ENCODE measurements around the gene SLC13A1. TPM values are rescaled to one million over a fixed set of nuclear protein-coding genes. Genes with fewer than 3 reads are reported as not detected.

The SLC13A1 gene
- total RNA-seq, 4 donors from 2014 or later = 0.11 TPM; not detected in 3

GRCh38 chr7:123131140-123131539, 68.6 kb downstream of the SLC13A1 start:
- H3K9me3 ChIP-seq = no peaks in the 10 kb centered on the region
- H3K36me3 ChIP-seq = no peaks in the 10 kb centered on the region
- intact Hi-C loops (cut with DNase I) = no loop called here
- WGBS = 83% methylated on average over 1 of the region's 1 CpG
- no peak overlapping the region for H3K27ac ChIP-seq (replicated peaks in 1 of 4)
- no peak for DNase-seq (ENCODE audit: extremely low spot score)
- H3K27me3 ChIP-seq = no peaks in the 10 kb centered on the region
- no peak for TF ChIP-seq CTCF (IDR thresholded peaks at IDR 0.05)
- TF ChIP-seq POLR2A (IDR thresholded peaks at IDR 0.05; ENCODE audit: low read depth) = no peak
- no peak for TF ChIP-seq POLR2AphosphoS5 (IDR thresholded peaks at IDR 0.05)
- TF ChIP-seq EP300 (IDR thresholded peaks at IDR 0.05) = no peak
- peaks cover 0 to 10% (median 0%) of the 10 kb centered on the region in 4 donors for H3K4me1 ChIP-seq
- no peak overlapping the region for H3K4me3 ChIP-seq

- intact Hi-C loops (cut with DNase I) = no loop called here
- no peak for DNase-seq (ENCODE audit: extremely low spot score)
- no peak overlapping the region for H3K4me3 ChIP-seq
- no peaks in the 10 kb centered on the region for H3K27me3 ChIP-seq
- TF ChIP-seq CTCF (IDR thresholded peaks at IDR 0.05) (no peak), EP300 (IDR thresholded peaks at IDR 0.05) (no peak), POLR2A (IDR thresholded peaks at IDR 0.05; ENCODE audit: low read depth) (no peak), POLR2AphosphoS5 (IDR thresholded peaks at IDR 0.05) (no peak)
- no peaks in the 10 kb centered on the region for H3K36me3 ChIP-seq
- 50% methylated on average over 2 of the region's 2 CpGs for WGBS
- H3K27ac ChIP-seq (replicated peaks in 1 of 4) = no peak overlapping the region
- peaks cover 0 to 20% (median 7%) of the 10 kb centered on the region in 4 donors for H3K4me1 ChIP-seq
- no peaks in the 10 kb centered on the region for H3K9me3 ChIP-seq
Observed at GRCh38 chr7:123126691-123127090, 73.1 kb downstream of the SLC13A1 start.

- no peak for TF ChIP-seq POLR2AphosphoS5 (IDR thresholded peaks at IDR 0.05)
- no peak for TF ChIP-seq POLR2A (IDR thresholded peaks at IDR 0.05; ENCODE audit: low read depth)
- TF ChIP-seq CTCF (IDR thresholded peaks at IDR 0.05) = no peak
- no peak for TF ChIP-seq EP300 (IDR thresholded peaks at IDR 0.05)
- DNase-seq (ENCODE audit: extremely low spot score) = no peak
- no peak overlapping the region for H3K4me3 ChIP-seq
- H3K36me3 ChIP-seq = no peaks in the 10 kb centered on the region
- no peak overlapping the region for H3K27ac ChIP-seq (replicated peaks in 1 of 4)
- intact Hi-C loops (cut with DNase I) = no loop called here
- no peaks in the 10 kb centered on the region for H3K27me3 ChIP-seq
- no peaks in the 10 kb centered on the region for H3K9me3 ChIP-seq
- peaks cover 0 to 20% (median 7%) of the 10 kb centered on the region in 4 donors for H3K4me1 ChIP-seq
Observed at GRCh38 chr7:123126171-123126570, 73.6 kb downstream of the SLC13A1 start.

- no peak for DNase-seq (ENCODE audit: extremely low spot score)
- no peaks in the 10 kb centered on the region for H3K9me3 ChIP-seq
Observed at GRCh38 chr7:123125231-123125630, 74.5 kb downstream of the SLC13A1 start.

More at GRCh38 chr7:123125231-123125630, 74.5 kb downstream of the SLC13A1 start:
- 44% methylated on average over 3 of the region's 3 CpGs for WGBS
- H3K36me3 ChIP-seq = no peaks in the 10 kb centered on the region
- intact Hi-C loops (cut with DNase I) = no loop called here
- no peaks in the 10 kb centered on the region for H3K27me3 ChIP-seq
- H3K4me3 ChIP-seq = no peak overlapping the region
- H3K4me1 ChIP-seq = peaks cover 0 to 20% (median 7%) of the 10 kb centered on the region in 4 donors
- H3K27ac ChIP-seq (replicated peaks in 1 of 4) = no peak overlapping the region
- TF ChIP-seq EP300 (IDR thresholded peaks at IDR 0.05) (no peak), POLR2AphosphoS5 (IDR thresholded peaks at IDR 0.05) (no peak), POLR2A (IDR thresholded peaks at IDR 0.05; ENCODE audit: low read depth) (no peak), CTCF (IDR thresholded peaks at IDR 0.05) (no peak)

Data from esophagus muscularis mucosa (tissue), 4 donors.